Mononuclear cell (primary cell): ENCODE data around the gene OR10A2. TPM values are rescaled to one million over a fixed set of nuclear protein-coding genes. Genes with fewer than 3 reads are reported as not detected.

Source experiments
- H3K27me3 ChIP-seq: 2 replicates; pipeline ENCODE4 v1.6.0; 2011; ENCODE audit warnings: low read length, control low read depth; ENCODE audit not compliant: insufficient read depth
- H3K4me1 ChIP-seq: 2 replicates; pipeline ENCODE4 v1.5.1; 2011; ENCODE audit warnings: mild to moderate bottlenecking, low read length, control low read depth; ENCODE audit not compliant: insufficient read depth
- H3K4me3 ChIP-seq: 2 replicates; pipeline ENCODE4 v1.5.1; 2011; ENCODE audit warnings: mild to moderate bottlenecking, low read length, moderate library complexity
- H3K9me3 ChIP-seq: 2 replicates; pipeline ENCODE4 v1.5.1; 2011; ENCODE audit warnings: low read depth, mild to moderate bottlenecking, control low read depth, low read length
- total RNA-seq: library from RNA; depleted of rRNA; stranded (reverse); fragments of >200 nt; gene quantifications from one replicate; pipeline ENCODE4 v1.2.3, GENCODE V29; 2012

The OR10A2 gene
- total RNA-seq, 1 donor: not detected

DNA sequence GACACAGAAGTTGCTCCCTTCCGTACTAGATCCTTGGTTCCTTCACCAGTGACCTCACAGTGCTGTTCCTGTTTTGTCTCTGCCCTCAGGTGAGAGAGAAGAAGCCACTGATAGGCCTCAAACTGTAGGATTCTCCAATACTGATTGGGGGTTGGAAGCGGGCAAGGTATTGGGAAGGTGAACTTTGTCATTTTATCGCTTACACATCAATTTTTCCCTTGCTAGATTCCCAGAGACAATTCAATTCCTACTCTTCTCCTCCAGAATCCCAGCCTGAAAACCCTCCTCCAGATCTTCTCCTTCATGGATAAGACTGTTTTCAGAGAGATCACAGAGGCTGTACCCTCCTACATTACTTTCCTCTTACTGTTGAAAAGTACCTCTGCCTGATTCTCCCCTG lies 48.5 kb downstream of the OR10A2 start:
- Histone ChIP-seq H3K27me3 (no peaks in the 10 kb centered on the region), H3K9me3 (no peaks in the 10 kb centered on the region)

GRCh38 chr11:6911948-6912347 lies 49.1 kb downstream of the OR10A2 start:
- Histone ChIP-seq H3K4me1 (no peaks in the 10 kb centered on the region), H3K27me3 (no peaks in the 10 kb centered on the region), H3K4me3 (no peak overlapping the region), H3K9me3 (no peaks in the 10 kb centered on the region)

More for the DNA sequence above, 48.5 kb downstream of the OR10A2 start:
- Histone ChIP-seq H3K4me1 (no peaks in the 10 kb centered on the region), H3K4me3 (no peak overlapping the region)

DNA sequence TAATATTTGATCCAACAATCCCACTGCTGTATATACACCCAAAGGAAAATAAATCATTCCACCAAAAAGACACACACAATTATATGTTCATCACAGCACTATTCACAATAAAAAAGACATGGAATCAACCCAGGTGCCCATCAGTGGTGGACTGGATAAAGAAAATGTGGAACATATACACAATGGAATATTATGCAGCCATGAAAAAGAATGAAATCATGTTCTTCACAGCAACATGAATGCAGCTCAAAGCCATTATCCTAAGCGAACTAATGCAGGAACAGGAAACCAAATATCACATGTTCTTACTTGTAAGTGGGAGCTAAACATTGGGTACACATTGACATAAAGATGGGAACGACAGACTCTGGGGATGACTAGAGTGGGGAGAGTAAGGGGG lies 56.8 kb downstream of the OR10A2 start:
- Histone ChIP-seq H3K4me3 (no peak overlapping the region), H3K4me1 (no peaks in the 10 kb centered on the region), H3K27me3 (peaks cover 5% of the 10 kb centered on the region), H3K9me3 (no peaks in the 10 kb centered on the region)

- H3K4me3 ChIP-seq: no peak within 1 kb of the TSS
- H3K27me3 ChIP-seq: peaks cover 6% of the 10 kb centered on the region
- no peaks in the 10 kb centered on the region for H3K9me3 ChIP-seq
- H3K4me1 ChIP-seq: no peaks in the 10 kb centered on the region
These were observed 57.8 kb downstream of the OR10A2 start, which contains the start of gene OR2D3 for GRCh38 chr11:6920702-6921101. Gene OR2D3 (plus strand): TSS chr11:6921002. CDS start chr11:6921002, 0 bp downstream.

Other genes starting within 250 kb of the OR10A2 start
- gene TPP1, start 243.6 kb upstream of the OR10A2 start, total RNA-seq: 86.2 TPM
- 3.8 TPM for gene DCHS1, start 207.2 kb upstream of the OR10A2 start, total RNA-seq
- 9.0 TPM for gene MRPL17, start 179.7 kb upstream of the OR10A2 start, total RNA-seq
- gene OR2AG2, start 91.1 kb upstream of the OR10A2 start, total RNA-seq: 0.10 TPM
- gene OR2AG1, start 80.0 kb upstream of the OR10A2 start, total RNA-seq: not detected
- not detected for gene OR6A2, start 63.4 kb upstream of the OR10A2 start, total RNA-seq
- not detected for gene OR10A5, start 17.4 kb upstream of the OR10A2 start, total RNA-seq
- not detected for gene OR10A4, start 13.6 kb downstream of the OR10A2 start, total RNA-seq
- 0.10 TPM for gene OR2D2, start 29.4 kb downstream of the OR10A2 start, total RNA-seq
- gene OR2D3, start 57.9 kb downstream of the OR10A2 start, total RNA-seq: not detected
- gene ZNF215, start 63.4 kb downstream of the OR10A2 start, total RNA-seq: 0.52 TPM
- not detected for gene ZNF214, start 157.3 kb downstream of the OR10A2 start, total RNA-seq
- under 0.01 TPM for gene NLRP14, start 157.4 kb downstream of the OR10A2 start, total RNA-seq
- gene RBMXL2, start 225.9 kb downstream of the OR10A2 start, total RNA-seq: not detected